GM12891 (cell line): ENCODE results near the gene PDCL2.
"Not testable (repeated sequence)": the region's sequence is repeated elsewhere in the genome, so short reads cannot be mapped to it uniquely, and the experiment has no call there.

Experiments
- POLR2A ChIP-seq: IDR thresholded peaks from 2 replicates; pipeline ENCODE4 v1.6.1; 2011; ENCODE audit warnings: low read depth, low read length, control low read depth
- POLR2AphosphoS5 ChIP-seq: IDR thresholded peaks from 2 replicates; pipeline ENCODE4 v1.6.1; 2011; ENCODE audit warnings: low read depth, low read length, control low read depth
- SPI1 ChIP-seq: IDR thresholded peaks from 2 replicates; pipeline ENCODE4 v1.6.1; 2011; ENCODE audit warnings: low read depth, low read length, control low read depth

- not testable (repeated sequence) for TF ChIP-seq POLR2A, POLR2AphosphoS5, SPI1
These were observed 9.3 kb downstream of the PDCL2 start for GRCh38 chr4:55582773-55583172.
